Bronchial epithelial cell (primary cell): ENCODE results near the gene DNAJA1. TPM values are rescaled to one million over a fixed set of nuclear protein-coding genes. Genes with fewer than 3 reads are reported as not detected.
A peak's percentile ranks its signal among the peaks of the same experiment; 100 is the strongest.

Experiments used
- DNase-seq: peaks from one replicate; pipeline ENCODE4 v3.0.0-alpha.2; 2010; ENCODE audit warnings: low read depth
- FAIRE-seq: peaks from 2 replicates; lab custom pipeline; 2011; peaks lifted over from hg19 to GRCh38; lab: Jason Lieb, UNC
- H3K27me3 ChIP-seq: 2 replicates; pipeline ENCODE4 v1.5.1; 2011; ENCODE audit warnings: low read length; ENCODE audit not compliant: control insufficient read depth, insufficient read depth
- H3K36me3 ChIP-seq: 2 replicates; pipeline ENCODE4 v1.5.1; 2011; ENCODE audit warnings: low read length; ENCODE audit not compliant: control insufficient read depth, insufficient read depth
- H3K4me3 ChIP-seq: 2 replicates; pipeline ENCODE4 v1.5.1; 2011; ENCODE audit warnings: mild to moderate bottlenecking, low read depth, low read length, control low read depth
- CTCF ChIP-seq: IDR thresholded peaks from 2 replicates; pipeline ENCODE4 v1.5.1; 2011; ENCODE audit warnings: mild to moderate bottlenecking, moderate library complexity, low read length, control low read depth, inconsistent platforms; ENCODE audit not compliant: insufficient read depth, severe bottlenecking
- total RNA-seq: library from RNA; depleted of rRNA; stranded (reverse); fragments of >200 nt; gene quantifications from 2 replicates; pipeline ENCODE4 v1.2.1, GENCODE V29; 2014

DNAJA1 gene
- total RNA-seq, 1 donor from 2014 or later, result 26.1 TPM

- H3K36me3 ChIP-seq, result peaks cover 2% of the 10 kb centered on the region
- FAIRE-seq, result no peak
- no peak overlapping the region for H3K4me3 ChIP-seq
- DNase-seq, result no peak
- TF ChIP-seq CTCF, result no peak
- no peaks in the 10 kb centered on the region for H3K27me3 ChIP-seq
Observed at GRCh38 chr9:33013962-33014664, 11.0 kb upstream of the DNAJA1 start.

- FAIRE-seq, result peak; percentile 43
- no peak overlapping the region for H3K4me3 ChIP-seq
- H3K36me3 ChIP-seq, result peaks cover 3% of the 10 kb centered on the region
Observed at GRCh38 chr9:33014665-33015014, 10.4 kb upstream of the DNAJA1 start.

GRCh38 chr9:33017283-33018041 is 7.6 kb upstream of the DNAJA1 start:
- TF ChIP-seq CTCF, result no peak
- DNase-seq, result no peak
- Histone ChIP-seq H3K36me3 (peaks cover 3% of the 10 kb centered on the region), H3K4me3 (no peak overlapping the region), H3K27me3 (no peaks in the 10 kb centered on the region)
- no peak for FAIRE-seq

More at GRCh38 chr9:33014665-33015014, 10.4 kb upstream of the DNAJA1 start:
- no peak for DNase-seq
- TF ChIP-seq CTCF, result no peak
- no peaks in the 10 kb centered on the region for H3K27me3 ChIP-seq

- no peak for TF ChIP-seq CTCF
- no peak overlapping the region for H3K4me3 ChIP-seq
- FAIRE-seq (no peak), DNase-seq (no peak)
- no peaks in the 10 kb centered on the region for H3K27me3 ChIP-seq
- peaks cover 3% of the 10 kb centered on the region for H3K36me3 ChIP-seq
Observed at GRCh38 chr9:33019797-33020196, 5.3 kb upstream of the DNAJA1 start.

GRCh38 chr9:33022303-33022702 is 2.8 kb upstream of the DNAJA1 start:
- Histone ChIP-seq H3K4me3 (no peak overlapping the region), H3K36me3 (peaks cover 5% of the 10 kb centered on the region), H3K27me3 (no peaks in the 10 kb centered on the region)
- no peak for TF ChIP-seq CTCF
- FAIRE-seq (no peak), DNase-seq (no peak)

- DNase-seq (no peak), FAIRE-seq (no peak)
- Histone ChIP-seq H3K27me3 (no peaks in the 10 kb centered on the region), H3K36me3 (peaks cover 6% of the 10 kb centered on the region), H3K4me3 (no peak overlapping the region)
- no peak for TF ChIP-seq CTCF
Observed at GRCh38 chr9:33022755-33023154, 2.3 kb upstream of the DNAJA1 start.
